ENCODE data around the gene CDK2AP2. TPM values are rescaled to one million over a fixed set of nuclear protein-coding genes. Genes with fewer than 3 reads are reported as not detected.

The CDK2AP2 gene
- polyA plus RNA-seq, 3 donors: 37.7 to 69.5 (median 52.5) TPM

- no peak for DNase-seq (ENCODE audit: extremely low read depth in 1 of 11, low read depth in 9 of 11, low spot score in 4 of 11)
Observed at GRCh38 chr11:67458266-67458665, 49.7 kb downstream of the CDK2AP2 start.

GRCh38 chr11:67457453-67457852 lies 50.5 kb downstream of the CDK2AP2 start:
- no peak for DNase-seq (ENCODE audit: extremely low read depth in 1 of 11, low read depth in 9 of 11, low spot score in 4 of 11)

Other genes starting within 250 kb of the CDK2AP2 start
- gene GRK2, start 241.7 kb downstream of the CDK2AP2 start, polyA plus RNA-seq (ENCODE audit: insufficient read length in 3 of 3): 10 to 100 TPM; 52.3 to 67.2 (median 56.8) TPM
- 10 to 100 TPM; 21.5 to 48.5 (median 30.5) TPM for gene ANKRD13D, start 218.9 kb downstream of the CDK2AP2 start, polyA plus RNA-seq (ENCODE audit: insufficient read length in 3 of 3)
- 10 to 100 TPM; 19.1 to 32.6 (median 23.1) TPM for gene SSH3, start 204.6 kb downstream of the CDK2AP2 start, polyA plus RNA-seq (ENCODE audit: insufficient read length in 3 of 3)
- 10 to 100 TPM; 16.3 to 38.7 (median 26.0) TPM for gene POLD4, start 154.6 kb downstream of the CDK2AP2 start, polyA plus RNA-seq (ENCODE audit: insufficient read length in 3 of 3)
- 1 to 10 TPM; 4.3 to 8.0 (median 5.9) TPM for gene CLCF1, start 134.6 kb downstream of the CDK2AP2 start, polyA plus RNA-seq (ENCODE audit: insufficient read length in 3 of 3)
- gene RAD9A, start 116.2 kb downstream of the CDK2AP2 start, polyA plus RNA-seq (ENCODE audit: insufficient read length in 3 of 3): 10 to 100 TPM; 21.8 to 33.9 (median 31.2) TPM
- gene PPP1CA, start 106.3 kb downstream of the CDK2AP2 start, polyA plus RNA-seq (ENCODE audit: insufficient read length in 3 of 3): 100 to 1,000 TPM; 149 to 172 (median 156) TPM
- 10 to 100 TPM in 1 of 3 donors, 1 to 10 TPM in 2; 4.5 to 10.5 (median 6.7) TPM for gene TBC1D10C, start 104.1 kb downstream of the CDK2AP2 start, polyA plus RNA-seq (ENCODE audit: insufficient read length in 3 of 3)
- gene CARNS1, start 92.5 kb downstream of the CDK2AP2 start, polyA plus RNA-seq (ENCODE audit: insufficient read length in 3 of 3): 1 to 10 TPM; 2.0 to 5.2 (median 2.7) TPM
- gene RPS6KB2, start 79.7 kb downstream of the CDK2AP2 start, polyA plus RNA-seq (ENCODE audit: insufficient read length in 3 of 3): 10 to 100 TPM; 40.3 to 47.0 (median 41.2) TPM
- 1 to 10 TPM; 1.3 to 3.5 (median 2.4) TPM for gene PTPRCAP, start 70.5 kb downstream of the CDK2AP2 start, polyA plus RNA-seq (ENCODE audit: insufficient read length in 3 of 3)
- gene CORO1B, start 64.7 kb downstream of the CDK2AP2 start, polyA plus RNA-seq (ENCODE audit: insufficient read length in 3 of 3): 10 to 100 TPM; 53.5 to 82.1 (median 75.7) TPM
- gene GPR152, start 55.4 kb downstream of the CDK2AP2 start, polyA plus RNA-seq (ENCODE audit: insufficient read length in 3 of 3): not detected
- gene CABP4, start 52.8 kb downstream of the CDK2AP2 start, polyA plus RNA-seq (ENCODE audit: insufficient read length in 3 of 3): 1 to 10 TPM in 1 of 3 donors, under 1 TPM in 2; 0.26 to 1.2 (median 0.55) TPM
- gene TMEM134, start 38.9 kb downstream of the CDK2AP2 start, polyA plus RNA-seq (ENCODE audit: insufficient read length in 3 of 3): 10 to 100 TPM; 40.3 to 67.0 (median 54.6) TPM
- 10 to 100 TPM; 55.9 to 77.0 (median 63.1) TPM for gene AIP, start 25.1 kb downstream of the CDK2AP2 start, polyA plus RNA-seq (ENCODE audit: insufficient read length in 3 of 3)
- gene PITPNM1, start 2.8 kb downstream of the CDK2AP2 start, polyA plus RNA-seq (ENCODE audit: insufficient read length in 3 of 3): 10 to 100 TPM; 28.5 to 49.4 (median 35.4) TPM
- under 1 TPM in 1 of 3 donors, not detected in 2; 0.29 TPM for gene CABP2, start 15.3 kb upstream of the CDK2AP2 start, polyA plus RNA-seq (ENCODE audit: insufficient read length in 3 of 3)
- gene GSTP1, start 75.7 kb upstream of the CDK2AP2 start, polyA plus RNA-seq (ENCODE audit: insufficient read length in 3 of 3): 100 to 1,000 TPM; 697 to 788 (median 758) TPM
- 100 to 1,000 TPM; 165 to 248 (median 201) TPM for gene NDUFV1, start 98.8 kb upstream of the CDK2AP2 start, polyA plus RNA-seq (ENCODE audit: insufficient read length in 3 of 3)
- gene NUDT8, start 121.8 kb upstream of the CDK2AP2 start, polyA plus RNA-seq (ENCODE audit: insufficient read length in 3 of 3): 1 to 10 TPM; 2.5 to 7.1 (median 7.0) TPM
- gene TBX10, start 131.6 kb upstream of the CDK2AP2 start, polyA plus RNA-seq (ENCODE audit: insufficient read length in 3 of 3): under 1 TPM in 2 of 3 donors, not detected in 1; 0.06 to 0.09 TPM
- 10 to 100 TPM; 19.3 to 35.5 (median 26.3) TPM for gene ACY3, start 142.6 kb upstream of the CDK2AP2 start, polyA plus RNA-seq (ENCODE audit: insufficient read length in 3 of 3)
- 1 to 10 TPM; 1.6 to 3.0 (median 2.1) TPM for gene ALDH3B2, start 166.5 kb upstream of the CDK2AP2 start, polyA plus RNA-seq (ENCODE audit: insufficient read length in 3 of 3)

All from renal cortex interstitium (tissue), 11 donors.